Loucy (cell line): ENCODE data around the gene CEACAM16.

Experiments used
- H2AFZ ChIP-seq: fragments of 200-600 bp; sonication (generic); 2 replicates; pipeline ENCODE4 v1.6.0; 2016; ENCODE audit warnings: antibody characterized with exemption, mild to moderate bottlenecking, low read length, moderate library complexity
- H3F3A ChIP-seq: fragments of 200-600 bp; 2 replicates; pipeline ENCODE4 v1.6.0; 2016; ENCODE audit warnings: antibody characterized with exemption, low read depth, mild to moderate bottlenecking
- H3K27me3 ChIP-seq: fragments of 200-600 bp; sonication (generic); 2 replicates; pipeline ENCODE4 v1.6.1; 2014; ENCODE audit warnings: low read length, mild to moderate bottlenecking; ENCODE audit not compliant: insufficient read depth, poor library complexity, severe bottlenecking
- H3K36me3 ChIP-seq: fragments of 200-600 bp; sonication (generic); 2 replicates; pipeline ENCODE4 v1.6.1; 2016; ENCODE audit warnings: low read length; ENCODE audit not compliant: insufficient read depth
- H3K4me1 ChIP-seq: fragments of 200-600 bp; sonication (generic); 2 replicates; pipeline ENCODE4 v1.5.1; 2014; ENCODE audit warnings: low read length, mild to moderate bottlenecking; ENCODE audit not compliant: insufficient read depth, poor library complexity, severe bottlenecking
- H3K4me2 ChIP-seq: fragments of 200-600 bp; sonication (generic); 2 replicates; pipeline ENCODE4 v1.6.0; 2014; ENCODE audit warnings: antibody characterized with exemption, low read length, low read depth, mild to moderate bottlenecking; ENCODE audit not compliant: poor library complexity, severe bottlenecking
- H3K4me3 ChIP-seq: fragments of 200-600 bp; sonication (generic); 2 replicates; pipeline ENCODE4 v1.5.1; 2014; ENCODE audit warnings: low read length, mild to moderate bottlenecking, mixed read lengths; ENCODE audit not compliant: poor library complexity, severe bottlenecking
- H3K79me2 ChIP-seq: fragments of 200-600 bp; sonication (generic); 2 replicates; pipeline ENCODE4 v1.6.1; 2014; ENCODE audit warnings: low read length; ENCODE audit not compliant: insufficient read depth
- H3K9ac ChIP-seq: fragments of 200-600 bp; sonication (generic); 2 replicates; pipeline ENCODE4 v1.6.0; 2014; ENCODE audit warnings: mild to moderate bottlenecking, low read depth, low read length, moderate library complexity; ENCODE audit not compliant: poor library complexity, severe bottlenecking
- H3K9me2 ChIP-seq: fragments of 200-600 bp; sonication (generic); replicated peaks from 2 replicates; pipeline ENCODE4 v1.6.1; 2016; ENCODE audit warnings: low read depth, low read length, mixed read lengths
- H3K9me3 ChIP-seq: fragments of 200-600 bp; sonication (generic); 2 replicates; pipeline ENCODE4 v1.6.1; 2014; ENCODE audit warnings: mild to moderate bottlenecking, antibody characterized with exemption, low read length, low read depth; ENCODE audit not compliant: insufficient read depth
- H4K20me1 ChIP-seq: fragments of 200-600 bp; sonication (generic); 2 replicates; pipeline ENCODE4 v1.6.0; 2014; ENCODE audit warnings: antibody characterized with exemption, low read length, mild to moderate bottlenecking; ENCODE audit not compliant: insufficient read depth, poor library complexity, severe bottlenecking
- CTCF ChIP-seq: fragments of 200-600 bp; sonication (generic); conservative IDR thresholded peaks from 2 replicates; pipeline ENCODE4 v1.5.1; 2014; ENCODE audit warnings: mild to moderate bottlenecking, antibody characterized with exemption, low read length
- EZH2phosphoT487 ChIP-seq: fragments of 200-600 bp; IDR thresholded peaks from 2 replicates; pipeline ENCODE4 v1.6.1; 2018; ENCODE audit warnings: antibody characterized with exemption, mild to moderate bottlenecking, moderate library complexity, borderline replicate concordance

The CEACAM16 gene

GRCh38 chr19:44737238-44738071 is 38.5 kb downstream of the CEACAM16 start:
- Histone ChIP-seq H4K20me1 (no peaks in the 10 kb centered on the region), H3K9me2 (no peaks in the 10 kb centered on the region)
- TF ChIP-seq EZH2phosphoT487 (no peak), CTCF (no peak)

GRCh38 chr19:44738136-44738535 is 39.2 kb downstream of the CEACAM16 start:
- Histone ChIP-seq H3K27me3 (no peaks in the 10 kb centered on the region), H2AFZ (no peak overlapping the region), H3K4me3 (no peak overlapping the region), H3K36me3 (no peaks in the 10 kb centered on the region), H3K4me1 (peaks cover 4% of the 10 kb centered on the region), H4K20me1 (no peaks in the 10 kb centered on the region), H3K4me2 (no peak overlapping the region), H3K79me2 (no peaks in the 10 kb centered on the region), H3K9ac (no peak overlapping the region), H3F3A (no peaks in the 10 kb centered on the region), H3K9me3 (no peaks in the 10 kb centered on the region), H3K9me2 (no peaks in the 10 kb centered on the region)
- TF ChIP-seq CTCF (no peak), EZH2phosphoT487 (no peak)

More at GRCh38 chr19:44737238-44738071, 38.5 kb downstream of the CEACAM16 start:
- Histone ChIP-seq H3K4me2 (no peak overlapping the region), H3K79me2 (no peaks in the 10 kb centered on the region), H3K27me3 (no peaks in the 10 kb centered on the region), H2AFZ (no peak overlapping the region), H3K4me3 (no peak overlapping the region), H3K36me3 (no peaks in the 10 kb centered on the region), H3K9ac (no peak overlapping the region), H3F3A (no peaks in the 10 kb centered on the region), H3K9me3 (no peaks in the 10 kb centered on the region), H3K4me1 (peaks cover 4% of the 10 kb centered on the region)

GRCh38 chr19:44738603-44739558 is 39.9 kb downstream of the CEACAM16 start:
- no peaks in the 10 kb centered on the region for H4K20me1 ChIP-seq
- no peak for TF ChIP-seq EZH2phosphoT487
- TF ChIP-seq CTCF: no peak
- no peaks in the 10 kb centered on the region for H3K27me3 ChIP-seq
- H3K4me2 ChIP-seq: no peak overlapping the region
- H2AFZ ChIP-seq: no peak overlapping the region
- no peaks in the 10 kb centered on the region for H3K9me2 ChIP-seq
- H3K9me3 ChIP-seq: no peaks in the 10 kb centered on the region
- H3K4me1 ChIP-seq: peaks cover 4% of the 10 kb centered on the region
- H3K9ac ChIP-seq: no peak overlapping the region
- no peaks in the 10 kb centered on the region for H3F3A ChIP-seq
- H3K36me3 ChIP-seq: no peaks in the 10 kb centered on the region
- H3K4me3 ChIP-seq: no peak overlapping the region
- no peaks in the 10 kb centered on the region for H3K79me2 ChIP-seq
